ENCODE measurements around the gene TBXA2R.

TBXA2R gene

DNA sequence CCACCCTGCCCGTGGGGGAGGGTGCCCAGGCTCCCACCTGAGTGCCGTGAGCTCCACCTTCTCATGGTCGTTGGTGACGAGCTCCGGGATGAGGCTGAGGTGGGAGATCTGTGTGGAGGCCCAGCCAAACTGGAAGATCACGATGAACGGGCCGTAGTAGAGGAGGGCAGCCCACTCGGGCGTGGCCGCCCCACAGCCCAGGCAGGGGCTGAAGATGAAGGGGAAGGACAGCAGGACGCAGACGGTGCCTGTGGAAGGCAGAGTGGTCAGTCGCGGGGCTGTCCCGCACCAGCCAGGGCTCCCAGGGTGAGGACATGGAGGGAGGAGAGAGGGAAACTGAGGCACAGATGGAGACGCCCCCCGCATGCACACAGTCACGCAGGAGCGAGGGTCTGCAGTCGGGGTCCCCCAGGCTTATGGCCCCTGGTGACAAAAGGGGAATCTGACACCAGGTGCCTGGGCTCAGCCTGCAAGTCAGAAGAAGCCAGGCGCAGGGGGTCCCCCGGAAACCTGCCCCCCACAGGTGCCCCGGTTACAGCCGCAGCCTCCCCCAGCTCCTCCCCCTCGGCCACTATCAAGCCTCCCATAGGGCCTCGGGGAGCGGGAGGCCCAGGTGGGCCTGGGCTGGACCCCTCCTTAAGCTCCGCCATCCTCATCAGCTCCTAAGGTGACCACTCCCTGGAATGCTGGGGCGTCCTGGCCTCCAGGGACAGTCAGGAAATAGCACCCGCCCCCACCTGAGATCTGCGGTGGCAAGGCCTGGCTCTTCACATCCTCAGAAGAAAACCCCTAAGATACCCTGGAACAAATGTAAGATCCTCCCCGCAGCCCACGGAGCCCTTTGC, 55.5 kb downstream of the TBXA2R start:
- no peak for DNase-seq

DNA sequence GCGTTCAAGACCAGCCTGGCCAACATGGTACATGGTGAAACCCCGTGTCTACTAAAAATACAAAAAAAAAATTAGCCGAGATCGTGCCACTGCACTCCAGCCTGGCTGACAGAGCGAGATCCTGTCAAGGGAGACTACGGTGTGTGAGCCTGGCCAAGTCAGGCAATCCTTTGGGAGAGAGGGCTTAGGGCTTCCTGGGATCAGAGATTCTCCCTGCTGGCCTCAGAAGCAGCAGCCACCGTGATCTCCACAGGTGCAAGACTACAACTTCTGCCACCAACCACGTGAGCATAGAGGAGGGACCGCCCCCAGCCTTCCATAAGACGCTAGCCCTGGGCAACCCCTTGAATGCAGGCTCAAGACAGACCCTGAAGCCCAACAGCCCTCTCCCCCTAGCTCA, 56.9 kb downstream of the TBXA2R start:
- DNase-seq, result no peak

DNA sequence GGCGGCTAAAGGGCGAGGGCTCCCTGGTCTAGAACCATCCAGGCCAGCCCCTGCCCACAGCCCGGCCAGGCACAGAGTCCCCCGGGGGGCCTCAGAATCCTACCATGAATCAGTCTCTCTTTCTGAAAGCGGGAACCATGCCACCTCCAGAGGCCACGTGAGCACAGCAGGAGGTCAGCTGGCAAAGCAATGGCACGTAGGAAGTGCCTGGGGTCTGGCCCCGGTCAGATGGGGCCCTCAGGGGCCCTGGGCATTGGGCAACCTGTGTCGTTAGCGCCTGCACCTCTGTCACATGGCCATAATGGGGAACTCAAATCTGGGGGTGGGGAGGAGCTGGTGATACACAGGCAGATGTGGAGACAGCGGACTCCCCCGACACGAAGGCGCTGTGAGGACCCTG, 58.1 kb downstream of the TBXA2R start:
- DNase-seq, result no peak

DNA sequence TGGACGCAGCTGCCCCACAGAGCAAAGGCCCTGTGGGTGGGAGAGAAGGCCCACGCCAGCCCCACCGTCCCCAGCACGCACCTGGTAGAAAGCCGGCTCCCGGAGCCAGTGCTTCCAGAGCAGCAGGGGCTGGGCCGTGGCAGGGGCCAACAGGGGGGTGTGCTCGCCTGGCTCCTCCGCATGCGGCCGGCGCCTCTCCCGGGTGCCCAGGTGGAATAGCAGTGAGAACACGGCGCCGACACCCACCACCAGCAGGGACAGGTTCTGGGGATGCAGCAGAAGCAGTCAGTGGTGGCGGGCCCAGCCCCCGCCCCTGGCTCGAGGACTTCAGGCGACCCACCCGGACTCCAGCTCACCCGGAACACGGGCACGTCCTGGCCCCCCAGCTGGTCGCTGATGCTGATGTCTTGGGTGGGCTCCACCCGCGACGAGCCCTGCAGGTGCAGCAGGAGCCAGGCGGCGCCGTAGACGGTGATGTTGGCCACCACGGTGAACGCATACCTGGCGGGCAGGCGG, 58.9 kb downstream of the TBXA2R start:
- no peak for DNase-seq

DNA sequence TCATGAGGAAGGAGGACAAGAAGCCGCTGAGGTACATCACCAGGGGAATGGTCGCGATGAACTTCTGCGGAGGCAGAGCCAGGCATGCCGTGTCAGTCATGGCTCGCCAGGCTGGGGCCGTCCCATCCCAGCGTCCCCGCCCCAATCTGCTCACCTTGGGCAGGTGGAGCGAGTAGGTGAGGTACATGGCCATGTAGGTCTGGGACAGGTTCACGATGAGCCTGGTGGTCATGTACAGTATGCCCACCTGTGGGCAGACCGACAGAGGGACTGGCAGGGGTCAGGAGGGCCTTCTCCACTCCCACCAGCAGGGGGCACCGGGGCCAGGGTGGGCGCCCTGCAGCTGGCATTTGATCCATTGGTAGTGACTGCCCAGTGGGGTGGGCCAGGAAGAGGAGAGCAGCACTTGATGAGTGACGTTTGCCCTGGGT, 59.4 kb downstream of the TBXA2R start:
- no peak for DNase-seq

DNA sequence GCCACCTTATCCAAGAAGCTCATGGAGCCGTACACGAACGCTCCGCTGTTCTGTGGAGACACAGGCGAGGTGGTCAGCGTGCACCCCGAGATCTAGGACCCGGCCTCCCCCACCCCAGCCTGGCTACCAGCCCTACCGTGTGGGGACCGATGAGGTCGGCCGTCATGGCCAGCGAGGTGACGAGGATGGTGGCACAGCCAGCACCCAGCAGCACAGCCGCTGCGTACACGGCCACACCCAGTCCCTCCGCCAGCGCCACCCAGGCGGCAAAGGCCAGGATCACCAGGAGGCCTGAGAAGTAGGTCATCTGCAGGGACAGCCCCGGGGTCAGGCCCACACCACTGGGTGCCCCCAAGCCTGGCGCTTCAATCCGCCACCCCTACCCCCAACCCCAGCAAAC, 60.6 kb downstream of the TBXA2R start:
- no peak for DNase-seq

DNA sequence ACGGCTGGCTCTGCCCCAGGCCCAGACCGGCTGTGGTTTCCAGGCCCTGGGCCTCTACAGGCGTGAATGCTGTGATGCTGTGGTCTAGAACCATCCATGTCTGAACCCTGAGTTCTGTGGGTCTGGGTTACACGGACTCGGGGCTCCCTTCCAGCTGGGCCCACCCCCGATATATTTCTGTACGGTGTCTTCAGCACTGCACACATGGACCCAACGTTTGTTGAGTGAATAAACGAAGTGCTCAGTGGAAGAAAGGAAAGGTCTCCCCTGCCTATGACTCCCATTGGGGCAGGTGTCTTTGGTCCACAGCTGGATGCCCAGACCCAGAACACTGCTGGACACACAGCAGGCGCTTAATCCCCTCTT, 61.0 kb downstream of the TBXA2R start:
- no peak for DNase-seq

DNA sequence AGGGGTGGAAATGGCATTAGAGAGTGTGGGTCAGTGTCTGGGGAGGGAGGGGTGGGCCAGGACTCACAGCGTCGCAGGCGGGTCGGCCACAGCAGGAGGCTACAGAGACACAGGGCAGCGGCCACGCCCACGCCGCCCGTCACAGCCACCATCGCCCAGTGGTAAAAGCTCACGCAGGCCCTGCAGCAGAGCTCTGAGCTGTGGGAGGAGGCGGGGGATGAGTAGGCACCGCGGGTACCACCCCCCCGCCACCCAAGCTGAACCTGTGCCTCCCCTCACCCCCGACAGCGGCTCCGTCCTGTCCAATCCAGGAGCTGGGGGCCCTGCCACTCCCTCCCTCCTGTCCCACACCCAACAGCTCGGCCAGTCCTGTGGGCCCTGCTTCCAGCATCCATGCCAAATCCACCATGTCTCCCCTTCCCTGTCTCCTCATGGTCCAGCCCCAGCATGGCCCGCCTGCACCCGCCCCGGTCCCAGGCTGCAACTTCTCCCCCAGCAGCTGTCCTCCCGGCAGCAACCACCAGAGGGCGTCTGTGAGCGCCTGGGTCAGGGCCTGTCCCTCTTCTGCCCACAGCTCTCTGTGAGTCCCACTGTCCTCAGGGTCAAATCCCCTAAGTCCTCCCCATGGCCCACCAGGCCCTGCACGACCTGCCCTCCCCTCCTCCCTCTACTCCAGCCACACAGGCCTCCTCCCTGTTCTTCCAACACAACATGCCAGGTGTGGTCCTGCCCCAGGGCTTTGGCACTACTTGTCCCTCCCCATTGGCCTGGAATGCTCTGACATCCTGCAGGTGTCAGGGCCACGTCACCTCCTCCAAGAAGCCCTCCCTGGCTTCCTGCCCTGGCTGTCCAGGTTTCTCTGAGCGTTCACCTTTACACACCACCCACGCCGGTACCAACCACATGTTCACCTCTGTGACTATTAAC, 61.7 kb downstream of the TBXA2R start:
- peak; percentile 23 for DNase-seq
